MM.1S (cell line): Measurements from ENCODE around the gene GSTM4.

Source experiments
- DNase-seq: peaks from one replicate; pipeline ENCODE4 v3.0.0-alpha.2; 2015
- H2AFZ ChIP-seq: fragments of 300-600 bp; sonication (generic); 2 replicates; pipeline ENCODE4 v1.6.0; 2016; ENCODE audit warnings: antibody characterized with exemption, low read length
- H3F3A ChIP-seq: fragments of 300-600 bp; sonication (generic); 2 replicates; pipeline ENCODE4 v1.6.1; 2016; ENCODE audit warnings: mild to moderate bottlenecking, antibody characterized with exemption, low read length, moderate library complexity, mixed read lengths; ENCODE audit not compliant: insufficient read depth
- H3K27ac ChIP-seq: fragments of 300-600 bp; sonication (generic); 2 replicates; pipeline ENCODE4 v1.5.1; 2016; ENCODE audit warnings: mild to moderate bottlenecking, low read length
- H3K27me3 ChIP-seq: fragments of 300-600 bp; sonication (generic); replicated peaks from 2 replicates; pipeline ENCODE4 v1.6.0; 2016; ENCODE audit warnings: low read length; ENCODE audit not compliant: insufficient read depth
- H3K36me3 ChIP-seq: fragments of 300-600 bp; sonication (generic); replicated peaks from 2 replicates; pipeline ENCODE4 v1.6.1; 2016; ENCODE audit warnings: mild to moderate bottlenecking, low read length, mixed read lengths; ENCODE audit not compliant: insufficient read depth
- H3K4me1 ChIP-seq: fragments of 300-600 bp; sonication (generic); 2 replicates; pipeline ENCODE4 v1.6.1; 2016; ENCODE audit warnings: low read length, mixed read lengths
- H3K4me2 ChIP-seq: fragments of 300-600 bp; sonication (generic); 2 replicates; pipeline ENCODE4 v1.6.0; 2016; ENCODE audit warnings: low read depth, low read length
- H3K4me3 ChIP-seq: fragments of 300-600 bp; sonication (generic); 2 replicates; pipeline ENCODE4 v1.5.1; 2016; ENCODE audit warnings: low read length, mixed read lengths
- H3K79me2 ChIP-seq: fragments of 300-600 bp; sonication (generic); 2 replicates; pipeline ENCODE4 v1.6.1; 2016; ENCODE audit warnings: mixed run types, low read length, mixed read lengths
- H3K9ac ChIP-seq: fragments of 300-600 bp; sonication (generic); 2 replicates; pipeline ENCODE4 v1.6.1; 2016; ENCODE audit warnings: low read length, mixed read lengths
- H3K9me2 ChIP-seq: fragments of 300-600 bp; sonication (generic); replicated peaks from 2 replicates; pipeline ENCODE4 v1.6.1; 2016; ENCODE audit warnings: mild to moderate bottlenecking, low read length, mixed read lengths; ENCODE audit not compliant: insufficient read depth
- H3K9me3 ChIP-seq: fragments of 300-600 bp; sonication (generic); replicated peaks from 2 replicates; pipeline ENCODE4 v1.6.1; 2016; ENCODE audit warnings: mild to moderate bottlenecking, low read length, mixed read lengths; ENCODE audit not compliant: insufficient read depth
- H4K20me1 ChIP-seq: fragments of 300-600 bp; sonication (generic); 2 replicates; pipeline ENCODE4 v1.6.1; 2016; ENCODE audit warnings: mild to moderate bottlenecking, low read length, moderate library complexity, mixed read lengths; ENCODE audit not compliant: insufficient read depth
- EZH2 ChIP-seq: fragments of 300-600 bp; sonication (generic); optimal IDR thresholded peaks from 2 replicates; pipeline ENCODE3; 2017; ENCODE audit warnings: low read depth, mild to moderate bottlenecking, antibody characterized with exemption, low read length, mixed read lengths
- EZH2phosphoT487 ChIP-seq: fragments of 300-600 bp; sonication (generic); IDR thresholded peaks from 2 replicates; pipeline ENCODE4 v1.6.1; 2018; ENCODE audit warnings: antibody characterized with exemption, low read length
- TF ChIP-seq, protein P1 (sequence below): fragments of 300-600 bp; sonication (generic); IDR thresholded peaks from 2 replicates; pipeline ENCODE4 v1.5.1; 2016; ENCODE audit warnings: antibody characterized with exemption, low read length, mixed read lengths

Gene GSTM4

DNA sequence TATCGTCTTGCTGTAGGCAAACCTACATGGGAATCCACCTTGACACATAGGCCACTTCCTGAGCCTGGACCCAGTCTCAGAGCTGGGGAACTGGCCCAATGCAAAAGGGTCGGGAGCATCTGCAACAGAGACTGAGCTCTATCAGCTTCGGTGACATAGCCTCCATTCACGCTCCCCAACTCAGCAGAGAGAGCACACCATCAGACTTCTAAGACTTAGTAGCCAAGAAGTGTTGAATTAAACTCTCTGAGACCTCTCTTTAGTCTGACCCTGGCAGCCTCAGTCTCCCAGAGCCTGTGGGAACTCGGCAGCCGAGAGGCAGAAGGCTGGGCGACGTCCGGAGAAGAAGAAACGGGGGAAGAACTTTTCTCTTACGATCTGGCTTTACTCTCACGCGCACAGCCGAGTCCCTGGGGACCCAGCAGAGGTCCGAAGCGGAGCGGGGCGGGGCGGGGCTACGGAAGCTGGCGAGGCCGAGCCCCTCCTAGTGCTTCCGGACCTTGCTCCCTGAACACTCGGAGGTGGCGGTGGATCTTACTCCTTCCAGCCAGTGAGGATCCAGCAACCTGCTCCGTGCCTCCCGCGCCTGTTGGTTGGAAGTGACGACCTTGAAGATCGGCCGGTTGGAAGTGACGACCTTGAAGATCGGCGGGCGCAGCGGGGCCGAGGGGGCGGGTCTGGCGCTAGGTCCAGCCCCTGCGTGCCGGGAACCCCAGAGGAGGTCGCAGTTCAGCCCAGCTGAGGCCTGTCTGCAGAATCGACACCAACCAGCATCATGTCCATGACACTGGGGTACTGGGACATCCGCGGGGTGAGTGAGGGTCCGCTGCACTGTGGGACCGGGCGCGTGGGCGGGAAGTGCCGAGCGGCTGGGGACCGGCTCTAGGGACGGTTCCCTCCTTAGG, at the start of gene GSTM4:
Gene GSTM4 (plus strand): TSS at position 485 of the 905 bp plus-strand sequence. CDS start 291 bp downstream, at position 776.
- Histone ChIP-seq H3K4me3 (peak within 1 kb of the TSS; percentile 74), H3K27me3 (no peaks in the 10 kb centered on the region), H3F3A (no peaks in the 10 kb centered on the region), H3K79me2 (no peaks in the 10 kb centered on the region), H3K9me3 (no peaks in the 10 kb centered on the region), H3K4me2 (peak within 1 kb of the TSS; percentile 89), H3K9me2 (no peaks in the 10 kb centered on the region), H2AFZ (peak within 1 kb of the TSS; percentile 91), H3K27ac (no peak within 1 kb of the TSS; the same call in 1 of the 2 replicates), H3K36me3 (no peaks in the 10 kb centered on the region), H3K4me1 (no peaks in the 10 kb centered on the region), H3K9ac (peak within 1 kb of the TSS; percentile 57; the same call in 1 of the 2 replicates), H4K20me1 (no peaks in the 10 kb centered on the region)
- no peak for TF ChIP-seq EZH2phosphoT487
- TF ChIP-seq EZH2, result no peak
- TF ChIP-seq, protein P1, sequence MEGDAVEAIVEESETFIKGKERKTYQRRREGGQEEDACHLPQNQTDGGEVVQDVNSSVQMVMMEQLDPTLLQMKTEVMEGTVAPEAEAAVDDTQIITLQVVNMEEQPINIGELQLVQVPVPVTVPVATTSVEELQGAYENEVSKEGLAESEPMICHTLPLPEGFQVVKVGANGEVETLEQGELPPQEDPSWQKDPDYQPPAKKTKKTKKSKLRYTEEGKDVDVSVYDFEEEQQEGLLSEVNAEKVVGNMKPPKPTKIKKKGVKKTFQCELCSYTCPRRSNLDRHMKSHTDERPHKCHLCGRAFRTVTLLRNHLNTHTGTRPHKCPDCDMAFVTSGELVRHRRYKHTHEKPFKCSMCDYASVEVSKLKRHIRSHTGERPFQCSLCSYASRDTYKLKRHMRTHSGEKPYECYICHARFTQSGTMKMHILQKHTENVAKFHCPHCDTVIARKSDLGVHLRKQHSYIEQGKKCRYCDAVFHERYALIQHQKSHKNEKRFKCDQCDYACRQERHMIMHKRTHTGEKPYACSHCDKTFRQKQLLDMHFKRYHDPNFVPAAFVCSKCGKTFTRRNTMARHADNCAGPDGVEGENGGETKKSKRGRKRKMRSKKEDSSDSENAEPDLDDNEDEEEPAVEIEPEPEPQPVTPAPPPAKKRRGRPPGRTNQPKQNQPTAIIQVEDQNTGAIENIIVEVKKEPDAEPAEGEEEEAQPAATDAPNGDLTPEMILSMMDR, result no peak
- DNase-seq, result peak; percentile 65

DNA sequence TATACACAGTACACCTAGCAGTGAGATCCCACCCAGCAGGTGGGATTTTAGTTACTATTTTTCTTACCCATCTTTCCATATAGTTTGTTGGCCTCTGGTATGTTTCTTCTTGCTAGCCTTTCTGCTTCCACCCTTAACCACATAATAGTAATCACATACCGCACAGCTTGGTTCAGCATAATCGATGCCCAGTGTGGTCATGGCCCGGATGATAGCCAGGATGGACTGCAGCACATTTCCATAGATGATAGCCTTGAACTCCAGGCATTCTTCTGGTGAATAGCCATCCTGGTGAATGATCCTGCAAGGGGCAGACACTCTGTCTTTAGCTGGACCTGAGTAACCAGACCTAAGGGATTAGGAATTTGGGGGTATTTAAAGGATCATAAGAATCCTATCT, 46.0 kb upstream of the GSTM4 start:
- Histone ChIP-seq H3K79me2 (no peaks in the 10 kb centered on the region), H3K4me1 (no peaks in the 10 kb centered on the region), H3K9me2 (no peaks in the 10 kb centered on the region), H4K20me1 (no peaks in the 10 kb centered on the region), H2AFZ (no peak overlapping the region), H3K36me3 (no peaks in the 10 kb centered on the region), H3K4me2 (no peak overlapping the region), H3K9ac (no peak overlapping the region), H3K4me3 (no peak overlapping the region), H3K9me3 (no peaks in the 10 kb centered on the region), H3F3A (no peaks in the 10 kb centered on the region), H3K27ac (no peak overlapping the region), H3K27me3 (no peaks in the 10 kb centered on the region)
- no peak for DNase-seq
- TF ChIP-seq, protein P1, result no peak
- TF ChIP-seq EZH2 (no peak), EZH2phosphoT487 (no peak)

DNA sequence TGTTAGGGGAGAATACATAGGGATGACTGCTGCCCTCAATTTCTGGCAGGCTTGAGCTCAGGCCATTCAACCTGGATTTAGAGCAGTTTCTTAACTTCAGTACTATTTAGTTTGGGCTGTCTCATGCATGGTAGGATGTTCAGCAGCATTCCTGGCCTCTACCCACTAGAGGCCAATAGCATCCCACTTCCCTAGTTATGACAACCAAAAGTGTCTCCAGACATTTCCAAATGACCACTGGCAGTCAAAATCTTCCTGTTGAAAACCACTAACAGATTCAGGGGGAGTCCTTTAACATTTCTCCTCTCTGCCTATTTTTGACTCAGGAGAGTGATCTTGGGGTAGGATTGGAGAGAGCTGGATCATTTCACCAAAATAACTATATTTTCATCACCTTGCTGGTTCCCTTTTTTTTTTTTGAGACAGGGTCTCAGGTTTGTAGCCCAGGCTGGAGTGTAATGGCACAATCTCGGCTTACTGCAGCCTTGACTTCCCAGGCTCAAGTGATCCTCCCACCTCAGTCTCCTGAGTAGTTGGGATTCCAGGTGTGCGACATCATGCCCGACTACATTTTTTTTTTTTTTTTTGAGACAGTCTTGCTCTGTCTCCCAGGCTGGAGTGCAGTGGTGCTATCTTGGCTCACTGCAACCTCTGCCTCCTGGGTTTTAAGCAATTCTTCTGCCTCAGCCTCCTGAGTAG, 45.1 kb upstream of the GSTM4 start:
- DNase-seq, result no peak
- H3K9me2 ChIP-seq, result no peaks in the 10 kb centered on the region
- no peaks in the 10 kb centered on the region for H3F3A ChIP-seq

More for the DNA sequence above, 45.1 kb upstream of the GSTM4 start:
- Histone ChIP-seq H2AFZ (no peak overlapping the region), H3K36me3 (no peaks in the 10 kb centered on the region), H3K4me2 (no peak overlapping the region), H3K9ac (no peak overlapping the region), H3K4me3 (no peak overlapping the region), H3K4me1 (no peaks in the 10 kb centered on the region), H3K27ac (no peak overlapping the region), H3K27me3 (no peaks in the 10 kb centered on the region), H3K79me2 (no peaks in the 10 kb centered on the region), H3K9me3 (no peaks in the 10 kb centered on the region), H4K20me1 (no peaks in the 10 kb centered on the region)
- no peak for TF ChIP-seq EZH2phosphoT487
